ENCODE data around the gene SEMA4B. TPM values are rescaled to one million over a fixed set of nuclear protein-coding genes. Genes with fewer than 3 reads are reported as not detected.

The SEMA4B gene
- total and polyA plus RNA-seq, 9 of the 15 experiments (the other 6 are each of a cell fraction or from before 2014, with no cell fraction given): 1.3 to 33.6 (median 11.0) TPM

GRCh38 chr15:90203473-90203872 lies 2.3 kb downstream of the SEMA4B start (continued):
- TF ChIP-seq, protein P1, sequence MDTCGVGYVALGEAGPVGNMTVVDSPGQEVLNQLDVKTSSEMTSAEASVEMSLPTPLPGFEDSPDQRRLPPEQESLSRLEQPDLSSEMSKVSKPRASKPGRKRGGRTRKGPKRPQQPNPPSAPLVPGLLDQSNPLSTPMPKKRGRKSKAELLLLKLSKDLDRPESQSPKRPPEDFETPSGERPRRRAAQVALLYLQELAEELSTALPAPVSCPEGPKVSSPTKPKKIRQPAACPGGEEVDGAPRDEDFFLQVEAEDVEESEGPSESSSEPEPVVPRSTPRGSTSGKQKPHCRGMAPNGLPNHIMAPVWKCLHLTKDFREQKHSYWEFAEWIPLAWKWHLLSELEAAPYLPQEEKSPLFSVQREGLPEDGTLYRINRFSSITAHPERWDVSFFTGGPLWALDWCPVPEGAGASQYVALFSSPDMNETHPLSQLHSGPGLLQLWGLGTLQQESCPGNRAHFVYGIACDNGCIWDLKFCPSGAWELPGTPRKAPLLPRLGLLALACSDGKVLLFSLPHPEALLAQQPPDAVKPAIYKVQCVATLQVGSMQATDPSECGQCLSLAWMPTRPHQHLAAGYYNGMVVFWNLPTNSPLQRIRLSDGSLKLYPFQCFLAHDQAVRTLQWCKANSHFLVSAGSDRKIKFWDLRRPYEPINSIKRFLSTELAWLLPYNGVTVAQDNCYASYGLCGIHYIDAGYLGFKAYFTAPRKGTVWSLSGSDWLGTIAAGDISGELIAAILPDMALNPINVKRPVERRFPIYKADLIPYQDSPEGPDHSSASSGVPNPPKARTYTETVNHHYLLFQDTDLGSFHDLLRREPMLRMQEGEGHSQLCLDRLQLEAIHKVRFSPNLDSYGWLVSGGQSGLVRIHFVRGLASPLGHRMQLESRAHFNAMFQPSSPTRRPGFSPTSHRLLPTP (IDR thresholded peaks at IDR 0.05; ENCODE audit: borderline replicate concordance, extremely low read depth, insufficient read length): no peak
- TF ChIP-seq MNT (conservative IDR thresholded peaks at IDR 0.05): no peak
- TF ChIP-seq, protein P2, sequence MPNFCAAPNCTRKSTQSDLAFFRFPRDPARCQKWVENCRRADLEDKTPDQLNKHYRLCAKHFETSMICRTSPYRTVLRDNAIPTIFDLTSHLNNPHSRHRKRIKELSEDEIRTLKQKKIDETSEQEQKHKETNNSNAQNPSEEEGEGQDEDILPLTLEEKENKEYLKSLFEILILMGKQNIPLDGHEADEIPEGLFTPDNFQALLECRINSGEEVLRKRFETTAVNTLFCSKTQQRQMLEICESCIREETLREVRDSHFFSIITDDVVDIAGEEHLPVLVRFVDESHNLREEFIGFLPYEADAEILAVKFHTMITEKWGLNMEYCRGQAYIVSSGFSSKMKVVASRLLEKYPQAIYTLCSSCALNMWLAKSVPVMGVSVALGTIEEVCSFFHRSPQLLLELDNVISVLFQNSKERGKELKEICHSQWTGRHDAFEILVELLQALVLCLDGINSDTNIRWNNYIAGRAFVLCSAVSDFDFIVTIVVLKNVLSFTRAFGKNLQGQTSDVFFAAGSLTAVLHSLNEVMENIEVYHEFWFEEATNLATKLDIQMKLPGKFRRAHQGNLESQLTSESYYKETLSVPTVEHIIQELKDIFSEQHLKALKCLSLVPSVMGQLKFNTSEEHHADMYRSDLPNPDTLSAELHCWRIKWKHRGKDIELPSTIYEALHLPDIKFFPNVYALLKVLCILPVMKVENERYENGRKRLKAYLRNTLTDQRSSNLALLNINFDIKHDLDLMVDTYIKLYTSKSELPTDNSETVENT (CRISPR knock-in tag; IDR thresholded peaks at IDR 0.05): no peak
- TF ChIP-seq ZNF644 (tag; IDR thresholded peaks at IDR 0.05; ENCODE audit: low read depth): no peak
- no peak for TF ChIP-seq ZNF395 (CRISPR knock-in tag; IDR thresholded peaks at IDR 0.05)
- no peak for TF ChIP-seq ADNP (tag; IDR thresholded peaks at IDR 0.05)
- no peak for TF ChIP-seq ETV1 (tag; conservative IDR thresholded peaks at IDR 0.05; ENCODE audit: low read depth)
- TF ChIP-seq SNRNP70 (optimal IDR thresholded peaks at IDR 0.05; ENCODE audit: low read depth, low read length): no peak
- no peak for TF ChIP-seq CBX1 (IDR thresholded peaks at IDR 0.05; ENCODE audit: low read depth)
- TF ChIP-seq ZNF407 (IDR thresholded peaks at IDR 0.05; ENCODE audit: low read depth): no peak
- TF ChIP-seq PHF21A (IDR thresholded peaks at IDR 0.05; ENCODE audit: borderline replicate concordance, low read depth): no peak
